SIG-M5 (cell line): ENCODE measurements around the gene VPS54.
"Not testable (repeated sequence)": the region's sequence is repeated elsewhere in the genome, so short reads cannot be mapped to it uniquely, and the experiment has no call there.

Experiments
- DNase-seq: peaks from one replicate; lab custom pipeline; 2025; lab: John Stamatoyannopoulos, UW

The VPS54 gene

DNA sequence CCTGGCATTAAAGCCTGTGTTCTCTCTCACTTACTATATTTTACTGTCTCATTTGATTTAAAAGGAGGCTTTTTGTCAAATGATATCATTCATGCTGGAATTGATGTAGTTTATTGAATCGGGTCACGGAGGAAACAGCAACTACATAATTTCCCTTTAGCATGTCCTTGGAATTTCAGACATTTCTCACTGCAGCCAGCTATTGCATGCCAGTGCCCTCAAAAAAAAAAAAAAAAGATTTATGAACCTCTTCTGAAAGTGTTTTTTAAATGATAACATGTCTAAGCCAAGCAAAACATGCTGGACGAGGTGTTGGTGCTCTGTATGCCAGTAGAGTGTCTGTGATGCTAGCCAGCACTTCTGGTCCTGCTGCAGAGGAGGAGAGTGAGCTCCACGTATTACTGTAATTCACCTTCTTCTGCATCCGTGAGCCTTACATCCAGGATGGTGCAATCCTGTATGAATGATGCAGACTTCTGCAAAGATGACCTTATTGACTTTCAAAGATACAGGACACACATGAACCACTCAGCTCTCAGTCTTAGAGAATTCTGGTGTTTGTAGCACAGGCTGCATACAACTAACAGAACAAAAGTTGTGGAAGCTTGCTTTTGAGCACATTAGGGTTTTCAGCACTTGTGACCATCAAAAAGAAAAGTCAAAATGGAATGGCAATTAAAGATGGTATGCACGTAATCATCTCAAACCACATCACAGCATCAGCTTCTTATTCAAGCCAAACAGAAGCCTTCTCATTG lies 146.5 kb downstream of the VPS54 start:
- DNase-seq: no peak

DNA sequence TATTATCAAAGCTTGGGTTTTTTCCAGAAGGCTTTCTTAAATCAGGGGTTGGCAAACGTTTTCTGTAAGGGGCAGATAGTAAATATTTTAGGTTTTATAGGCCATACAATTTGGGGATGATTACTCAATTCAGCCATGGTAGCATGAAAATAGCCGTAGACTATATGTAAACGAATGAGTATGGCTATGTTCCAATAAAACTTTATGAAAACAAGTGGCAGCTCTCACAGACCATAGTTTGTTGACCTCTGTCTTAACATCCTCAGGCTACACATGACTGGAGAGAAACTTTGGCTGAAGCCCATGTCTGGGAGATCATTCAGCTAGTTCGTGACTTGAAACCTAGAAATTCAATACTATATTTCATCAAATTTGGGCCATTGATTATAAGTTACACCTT lies 147.4 kb downstream of the VPS54 start:
- no peak for DNase-seq

- no peak for DNase-seq
These were observed 148.5 kb downstream of the VPS54 start for GRCh38 chr2:63870679-63871078.

DNA sequence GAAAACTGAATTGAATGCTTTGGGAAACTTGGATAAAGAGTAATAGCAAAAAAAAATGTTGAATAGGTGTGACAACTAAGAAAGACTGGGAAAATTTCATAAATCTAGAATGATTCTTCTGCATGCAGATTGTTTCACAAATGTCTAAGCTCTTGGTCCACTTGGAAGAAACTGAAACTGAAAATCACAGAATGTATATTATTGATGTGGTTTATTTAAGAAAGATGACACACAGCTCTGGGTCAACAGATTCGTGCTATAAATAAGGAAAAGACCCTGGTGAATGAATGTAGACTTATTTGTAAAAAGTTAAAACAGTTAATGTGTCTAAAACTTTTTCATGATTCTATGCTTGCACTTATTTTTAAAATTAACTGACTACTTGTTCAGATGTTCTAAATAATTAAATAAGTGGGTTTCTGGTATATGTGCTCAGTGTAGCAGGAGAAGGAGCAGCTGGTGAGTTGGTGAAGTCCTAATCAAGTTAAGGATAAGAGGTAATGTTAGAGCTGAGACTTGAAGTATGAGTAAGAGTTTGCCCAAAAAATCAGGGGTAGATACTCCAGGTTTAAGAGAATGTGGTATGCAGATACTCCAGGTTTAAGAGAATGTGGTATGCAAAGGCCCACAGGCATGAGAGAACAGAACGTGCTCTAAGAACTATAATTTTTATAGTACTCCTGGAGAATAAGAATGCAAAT lies 153.1 kb downstream of the VPS54 start:
- DNase-seq: no peak

GRCh38 chr2:63865159-63865799 lies 153.9 kb downstream of the VPS54 start:
- DNase-seq: no peak

GRCh38 chr2:63863707-63864106 lies 155.5 kb downstream of the VPS54 start:
- DNase-seq: no peak

GRCh38 chr2:63862806-63863205 lies 156.4 kb downstream of the VPS54 start:
- no peak for DNase-seq

GRCh38 chr2:63861220-63861822 lies 157.9 kb downstream of the VPS54 start:
- DNase-seq: no peak

DNA sequence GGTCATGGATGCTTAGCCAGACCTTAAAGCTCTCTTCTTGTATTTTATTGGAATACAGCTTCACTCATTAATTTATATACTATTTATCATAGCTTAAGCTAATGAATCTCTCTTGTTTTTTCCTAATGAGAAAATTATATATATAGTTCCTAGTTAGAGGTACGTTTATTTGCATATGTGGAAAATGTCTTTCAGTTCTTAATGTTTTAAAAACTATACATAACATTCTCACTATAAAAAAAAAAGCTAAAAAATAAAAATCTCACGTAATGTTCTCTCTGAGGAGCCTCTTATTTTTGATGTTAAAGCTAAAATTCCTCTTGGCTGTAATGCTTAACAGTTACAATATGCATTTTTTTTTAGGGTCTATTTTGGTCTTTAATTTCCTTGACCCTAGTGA lies 160.9 kb downstream of the VPS54 start:
- DNase-seq: no peak

GRCh38 chr2:63856303-63856603 lies 163.0 kb downstream of the VPS54 start:
- no peak for DNase-seq

DNA sequence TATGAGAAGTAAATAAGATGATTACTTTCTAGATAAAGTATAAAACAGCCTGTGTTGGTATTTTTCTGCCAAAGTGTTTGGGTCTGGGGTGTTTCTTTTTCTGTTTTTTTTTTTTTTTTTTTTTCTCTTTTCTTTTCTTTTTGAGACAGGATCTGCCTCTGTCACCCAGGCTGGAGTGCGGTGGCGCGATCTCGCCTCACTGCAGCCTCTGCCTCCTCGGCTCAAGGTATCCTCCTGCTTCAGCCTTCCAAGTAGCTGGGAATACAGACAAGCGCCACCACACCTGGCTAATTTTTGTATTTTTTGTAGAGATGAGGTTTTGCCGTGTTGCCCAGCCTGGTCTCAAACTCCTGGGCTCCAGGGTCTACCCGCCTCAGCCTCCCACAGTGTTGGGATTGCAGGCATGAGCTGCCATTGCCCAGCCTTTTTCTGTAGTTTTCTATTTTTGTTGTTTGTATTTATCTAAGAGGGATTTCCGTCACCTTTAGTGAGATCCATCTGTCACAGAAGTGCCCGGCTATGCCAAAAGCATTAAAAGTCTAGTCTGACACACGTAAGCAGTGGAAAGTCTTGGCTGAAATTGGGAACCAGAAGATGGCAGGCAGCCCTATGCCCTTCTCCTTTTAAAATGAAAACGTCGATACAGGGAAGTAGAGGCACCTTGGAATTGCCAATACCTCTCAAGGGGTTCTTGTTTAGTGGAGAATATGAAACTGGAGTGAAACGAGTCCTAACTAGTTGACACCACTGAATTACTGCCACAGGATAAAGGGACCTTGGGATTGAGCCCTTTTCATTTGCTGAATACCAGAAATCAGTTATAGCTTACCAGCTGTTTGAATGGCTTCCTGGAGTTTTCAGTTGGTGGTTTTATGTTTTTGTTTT lies 163.6 kb downstream of the VPS54 start:
- DNase-seq: no peak

- no peak for DNase-seq
These were observed 165.5 kb downstream of the VPS54 start for GRCh38 chr2:63853527-63854310.

DNA sequence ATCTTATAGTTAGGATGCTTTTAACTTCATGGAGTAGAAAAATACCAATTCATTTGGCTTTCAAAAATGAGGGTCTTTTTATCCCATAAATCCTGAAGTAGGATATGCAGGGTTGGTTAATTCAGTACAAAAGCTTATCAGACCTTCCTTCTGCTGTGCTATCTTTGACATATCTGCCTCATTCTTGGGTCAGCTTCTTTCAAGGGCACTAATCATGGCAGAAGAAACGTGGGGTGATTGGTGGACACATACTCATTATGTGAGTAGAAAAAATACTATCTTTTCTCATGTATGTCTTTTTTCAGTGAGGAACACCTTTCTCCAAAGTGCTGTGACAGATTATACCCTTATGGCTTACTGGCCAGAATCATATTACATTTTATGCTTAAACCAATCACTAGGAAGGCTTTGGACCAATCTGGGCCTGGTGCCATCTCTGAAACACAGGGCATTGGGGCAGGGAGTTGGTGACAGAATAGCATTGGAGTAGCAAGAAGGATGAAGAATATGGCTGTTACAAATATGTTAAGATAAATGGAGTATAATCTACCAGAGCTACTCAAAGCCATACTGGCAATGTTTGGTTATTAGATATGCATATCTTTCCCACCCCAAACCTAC lies 167.4 kb downstream of the VPS54 start:
- no peak for DNase-seq

- no peak for DNase-seq
These were observed 168.6 kb downstream of the VPS54 start for GRCh38 chr2:63850649-63851048.

DNA sequence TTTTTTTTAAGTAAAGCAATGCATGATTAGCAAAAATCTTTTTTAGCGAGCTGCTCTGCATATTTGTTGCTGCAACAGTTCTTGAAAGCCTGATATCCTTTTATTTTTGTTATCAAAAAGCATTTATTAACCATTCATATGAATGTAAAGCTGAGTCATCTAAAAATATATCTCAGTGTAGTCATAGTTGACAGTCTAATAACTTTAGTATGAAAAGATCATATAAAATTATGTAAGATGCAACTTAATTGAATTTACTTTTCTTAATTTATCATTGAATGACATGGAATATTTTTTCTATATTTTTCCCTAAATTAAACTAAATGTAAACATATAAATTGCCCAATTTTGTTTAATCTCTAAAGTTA lies 169.0 kb downstream of the VPS54 start:
- no peak for DNase-seq

- DNase-seq: no peak
These were observed 169.6 kb downstream of the VPS54 start for GRCh38 chr2:63849381-63850203.

- not testable (repeated sequence) for DNase-seq
These were observed 171.7 kb downstream of the VPS54 start for GRCh38 chr2:63847571-63847970.

DNA sequence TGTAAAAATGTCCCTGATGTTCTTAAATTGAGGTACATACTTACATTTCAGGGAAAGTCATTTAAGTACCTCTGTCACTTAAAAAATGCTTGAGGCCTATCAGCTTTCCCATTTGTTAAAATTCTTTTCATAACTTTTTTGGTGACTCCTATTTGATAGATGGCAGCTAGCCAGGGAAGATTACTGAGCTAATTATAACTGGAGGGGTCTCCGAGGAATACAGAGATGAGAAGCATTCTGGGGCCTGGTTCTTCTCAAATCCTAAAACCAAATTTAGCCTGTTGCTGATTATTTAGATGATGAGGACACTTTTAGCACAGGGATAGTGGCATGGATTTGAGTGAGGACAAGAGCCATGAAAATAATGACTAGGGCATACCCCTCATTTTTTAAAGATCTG lies 172.7 kb downstream of the VPS54 start:
- DNase-seq: no peak

DNA sequence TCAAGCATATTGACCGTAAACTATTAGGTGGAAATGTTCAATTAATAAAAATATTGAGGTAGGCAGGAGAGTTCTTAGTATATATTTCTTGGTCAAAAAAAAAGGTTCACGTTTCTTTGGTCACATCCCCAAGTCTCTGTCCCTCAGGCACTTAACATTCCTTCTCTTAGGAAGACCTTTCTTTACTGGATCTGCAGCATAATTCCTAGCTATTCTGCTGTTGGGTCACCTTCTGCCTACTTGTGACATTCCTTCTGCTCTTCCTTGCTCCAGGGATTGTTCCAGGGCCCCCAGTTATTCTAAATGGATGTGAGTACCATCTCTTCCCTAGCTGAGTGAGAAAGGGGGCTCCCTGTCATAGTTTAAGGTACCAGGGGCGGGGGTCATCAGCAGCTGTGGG lies 173.4 kb downstream of the VPS54 start:
- no peak for DNase-seq

DNA sequence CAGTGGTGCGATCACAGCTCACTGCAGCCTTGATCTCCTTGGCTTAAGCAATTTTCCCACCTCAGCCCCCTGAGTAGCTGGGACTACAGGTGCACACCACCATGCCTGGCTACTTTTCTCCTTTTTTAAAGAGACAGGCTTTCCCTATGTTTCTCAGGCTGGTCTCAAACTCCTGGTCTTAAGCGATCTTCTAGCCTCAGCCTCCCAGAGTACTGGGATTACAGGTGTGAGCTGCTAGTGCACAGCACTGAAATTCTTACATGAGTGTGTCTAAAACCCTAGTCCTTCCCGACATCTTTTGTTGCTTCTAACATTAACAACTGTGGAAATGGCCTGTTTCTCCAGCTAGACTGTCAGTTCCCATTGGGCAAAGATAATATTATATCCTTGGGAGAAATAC lies 174.6 kb downstream of the VPS54 start:
- DNase-seq: no peak
